Neural cell (in vitro differentiated cells): ENCODE data around the gene GFOD2. TPM values are rescaled to one million over a fixed set of nuclear protein-coding genes. Genes with fewer than 3 reads are reported as not detected.

Experiments
- H2AFZ ChIP-seq: fragments of 200-600, 300-800 bp; sonication (generic), shearing (Covaris generic); 2 replicates; pipeline ENCODE4 v1.6.0; 2014; ENCODE audit warnings: low read depth, mild to moderate bottlenecking, antibody characterized with exemption, low read length, moderate library complexity
- H3F3A ChIP-seq: fragments of 200-600 bp; shearing (Covaris generic); 2 replicates; pipeline ENCODE4 v1.6.1; 2016; ENCODE audit warnings: mild to moderate bottlenecking, moderate library complexity, mixed read lengths, antibody characterized with exemption, low read length; ENCODE audit not compliant: insufficient read depth, poor library complexity, severe bottlenecking
- H3K27ac ChIP-seq: fragments of 200-600, 300-800 bp; sonication (generic), shearing (Covaris generic); 2 replicates; pipeline ENCODE4 v1.5.1; 2014; ENCODE audit warnings: mild to moderate bottlenecking, low read length, moderate library complexity
- H3K27me3 ChIP-seq: fragments of 300-800, 200-600 bp; sonication (generic), shearing (Covaris generic); 2 replicates; pipeline ENCODE4 v1.6.0; 2014; ENCODE audit warnings: mild to moderate bottlenecking, low read depth, low read length, moderate library complexity; ENCODE audit not compliant: insufficient read depth
- H3K36me3 ChIP-seq: fragments of 300-800, 200-600 bp; sonication (generic), shearing (Covaris generic); 2 replicates; pipeline ENCODE4 v1.5.1; 2014; ENCODE audit warnings: mild to moderate bottlenecking, antibody characterized with exemption, low read length, moderate library complexity; ENCODE audit not compliant: insufficient read depth
- H3K4me2 ChIP-seq: fragments of 300-800, 200-600 bp; sonication (generic), shearing (Covaris generic); 2 replicates; pipeline ENCODE4 v1.6.0; 2014; ENCODE audit warnings: mild to moderate bottlenecking, low read length
- H3K4me3 ChIP-seq: fragments of 300-800, 200-600 bp; sonication (generic), shearing (Covaris generic); 2 replicates; pipeline ENCODE4 v1.5.1; 2014; ENCODE audit warnings: mild to moderate bottlenecking, low read length, moderate library complexity
- H3K79me2 ChIP-seq: fragments of 200-600 bp; shearing (Covaris generic); replicated peaks from 2 replicates; pipeline ENCODE4 v1.6.0; 2014; ENCODE audit warnings: mild to moderate bottlenecking, low read length, moderate library complexity; ENCODE audit not compliant: insufficient read depth
- H3K9ac ChIP-seq: fragments of 300-800, 200-600 bp; sonication (generic), shearing (Covaris generic); 2 replicates; pipeline ENCODE4 v1.6.1; 2016; ENCODE audit warnings: mild to moderate bottlenecking, low read length, mixed read lengths
- H3K9me2 ChIP-seq: fragments of 200-600 bp; shearing (Covaris generic); 2 replicates; pipeline ENCODE4 v1.6.1; 2016; ENCODE audit warnings: mild to moderate bottlenecking, low read length, mixed read lengths; ENCODE audit not compliant: insufficient read depth
- H3K9me3 ChIP-seq: fragments of 200-600, 300-800 bp; sonication (generic), shearing (Covaris generic); 2 replicates; pipeline ENCODE4 v1.6.1; 2016; ENCODE audit warnings: mild to moderate bottlenecking, mixed run types, low read length, moderate library complexity, mixed read lengths
- H4K20me1 ChIP-seq: fragments of 200-600 bp; shearing (Covaris generic); 2 replicates; pipeline ENCODE4 v1.6.1; 2016; ENCODE audit warnings: mild to moderate bottlenecking, mixed run types; ENCODE audit not compliant: insufficient read depth
- CTCF ChIP-seq: fragments of 450-650 bp; IDR thresholded peaks from 2 replicates; pipeline ENCODE4 v1.5.1; 2014; ENCODE audit warnings: antibody characterized with exemption, mild to moderate bottlenecking, moderate library complexity; ENCODE audit not compliant: poor library complexity, severe bottlenecking
- EP300 ChIP-seq: fragments of 450-650 bp; conservative IDR thresholded peaks from 2 replicates; pipeline ENCODE4 v1.6.1; 2014; ENCODE audit warnings: antibody characterized with exemption, mild to moderate bottlenecking, moderate library complexity; ENCODE audit not compliant: poor library complexity, severe bottlenecking
- EZH2 ChIP-seq: fragments of 200-600, 300-800 bp; shearing (Covaris generic), sonication (generic); IDR thresholded peaks from 2 replicates; pipeline ENCODE4 v1.6.1; 2014; ENCODE audit warnings: antibody characterized with exemption, low read length, borderline replicate concordance, mild to moderate bottlenecking; ENCODE audit not compliant: insufficient read depth, poor library complexity, severe bottlenecking
- MXI1 ChIP-seq: fragments of 450-650 bp; conservative IDR thresholded peaks from 2 replicates; pipeline ENCODE4 v1.6.1; 2014; ENCODE audit warnings: antibody characterized with exemption, mild to moderate bottlenecking; ENCODE audit not compliant: poor library complexity, severe bottlenecking
- POLR2AphosphoS5 ChIP-seq: IDR thresholded peaks from 2 replicates; pipeline ENCODE4 v1.6.1; 2012
- RAD21 ChIP-seq: fragments of 450-650 bp; conservative IDR thresholded peaks from 2 replicates; pipeline ENCODE4 v1.6.1; 2014; ENCODE audit warnings: antibody characterized with exemption, mild to moderate bottlenecking, moderate library complexity
- REST ChIP-seq: IDR thresholded peaks from 2 replicates; pipeline ENCODE4 v1.6.1; 2012; ENCODE audit warnings: borderline replicate concordance
- SMC3 ChIP-seq: fragments of 450-650 bp; conservative IDR thresholded peaks from 2 replicates; pipeline ENCODE4 v1.6.1; 2014; ENCODE audit warnings: antibody characterized with exemption, mild to moderate bottlenecking, moderate library complexity; ENCODE audit not compliant: poor library complexity
- TAF1 ChIP-seq: IDR thresholded peaks from 2 replicates; pipeline ENCODE4 v1.6.1; 2012; ENCODE audit warnings: low read depth
- polyA plus RNA-seq: library from polyadenylated mRNA; depleted of rRNA; stranded (reverse); fragments of >200 nt; gene quantifications from 2 replicates; pipeline ENCODE4 v1.2.3, GENCODE V29; 2014

Gene GFOD2
- polyA plus RNA-seq, 1 donor from 2014 or later, result 88.4 TPM

- no peak overlapping the region for H2AFZ ChIP-seq
- no peaks in the 10 kb centered on the region for H3K9me2 ChIP-seq
- no peaks in the 10 kb centered on the region for H3F3A ChIP-seq
- H3K27me3 ChIP-seq, result no peaks in the 10 kb centered on the region
- H3K27ac ChIP-seq, result no peak overlapping the region
- H3K9ac ChIP-seq, result no peak overlapping the region
- no peaks in the 10 kb centered on the region for H4K20me1 ChIP-seq
- TF ChIP-seq SMC3 (no peak), RAD21 (no peak), REST (no peak), MXI1 (no peak), TAF1 (no peak), POLR2AphosphoS5 (no peak), CTCF (no peak), EP300 (no peak), EZH2 (no peak)
- H3K36me3 ChIP-seq, result no peaks in the 10 kb centered on the region
- no peaks in the 10 kb centered on the region for H3K9me3 ChIP-seq
- no peak overlapping the region for H3K4me3 ChIP-seq
- no peaks in the 10 kb centered on the region for H3K79me2 ChIP-seq
- no peak overlapping the region for H3K4me2 ChIP-seq
These were observed 21.3 kb upstream of the GFOD2 start for GRCh38 chr16:67740391-67740790.

GRCh38 chr16:67736858-67737257, 17.7 kb upstream of the GFOD2 start:
- Histone ChIP-seq H2AFZ (no peak overlapping the region), H3K79me2 (no peaks in the 10 kb centered on the region), H3K27me3 (no peaks in the 10 kb centered on the region), H3K9ac (no peak overlapping the region), H4K20me1 (no peaks in the 10 kb centered on the region), H3K4me3 (no peak overlapping the region), H3F3A (no peaks in the 10 kb centered on the region), H3K27ac (no peak overlapping the region), H3K36me3 (no peaks in the 10 kb centered on the region), H3K9me2 (no peaks in the 10 kb centered on the region), H3K9me3 (no peaks in the 10 kb centered on the region), H3K4me2 (no peak overlapping the region)
- TF ChIP-seq CTCF (no peak), RAD21 (no peak), REST (no peak), POLR2AphosphoS5 (no peak)
